HG03064 (cell line): ENCODE measurements around the gene SLC25A5.
"Not testable (repeated sequence)": the region's sequence is repeated elsewhere in the genome, so short reads cannot be mapped to it uniquely, and the experiment has no call there.

Experiments used
- ATAC-seq: cut with Tn5 transposase; IDR thresholded peaks from one replicate; pipeline ENCODE4 v1.9.1; 2021; ENCODE audit warnings: low read depth; ENCODE audit not compliant: unreplicated experiment

The SLC25A5 gene

DNA sequence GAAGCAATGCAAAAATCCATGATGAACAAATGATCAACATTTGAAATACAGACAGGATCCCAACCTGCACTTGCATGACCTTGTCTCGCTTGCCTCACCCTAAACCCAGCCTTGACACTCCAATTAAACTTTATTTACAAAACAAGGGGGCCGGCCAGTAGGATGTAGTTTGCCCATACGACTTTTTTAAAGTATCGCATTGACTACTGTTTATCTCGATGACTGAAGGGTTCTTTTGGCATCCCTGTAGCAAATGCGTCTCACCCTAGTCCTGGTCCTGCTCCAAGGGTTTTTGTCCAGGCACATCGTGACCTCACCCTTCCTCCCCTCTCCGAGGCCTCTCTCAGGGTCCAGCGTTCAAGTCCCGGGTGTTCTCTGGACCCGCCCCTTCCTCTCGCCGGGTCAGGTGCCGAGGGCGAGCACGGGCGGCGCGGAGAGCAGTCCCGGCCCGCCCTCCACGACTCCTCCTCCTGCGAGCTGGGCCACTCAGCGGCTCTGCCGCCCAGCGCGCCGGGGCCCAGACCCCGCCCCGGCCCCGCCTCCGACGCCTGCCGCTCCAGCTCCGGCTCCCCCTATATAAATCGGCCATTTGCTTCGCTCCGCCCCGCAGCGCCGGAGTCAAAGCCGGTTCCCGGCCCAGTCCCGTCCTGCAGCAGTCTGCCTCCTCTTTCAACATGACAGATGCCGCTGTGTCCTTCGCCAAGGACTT lies at the start of gene SLC25A5:
SLC25A5 (plus strand) TSS at position 603 of the 709 bp plus-strand sequence; CDS start at position 675, 72 bp downstream.
- peak; percentile 87 for ATAC-seq

DNA sequence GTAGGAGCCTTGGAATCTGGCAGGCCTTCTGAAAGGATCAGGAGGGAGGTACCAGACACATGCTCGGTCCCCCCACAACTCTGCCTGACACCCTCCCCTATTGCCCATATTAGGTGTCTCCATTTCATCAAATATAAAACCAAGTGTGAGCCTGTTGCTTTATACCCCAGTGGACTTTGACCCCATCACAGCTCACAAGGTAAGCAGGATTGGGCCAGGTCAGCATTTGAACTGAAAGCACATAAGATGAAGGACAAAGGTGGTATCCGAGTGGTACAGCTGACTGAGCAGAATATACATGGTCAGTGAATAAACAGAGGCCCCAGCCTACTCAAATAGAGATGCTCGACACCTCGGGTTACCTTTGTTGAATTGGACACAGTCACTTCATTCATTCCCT lies 49.1 kb upstream of the SLC25A5 start:
- no peak for ATAC-seq

DNA sequence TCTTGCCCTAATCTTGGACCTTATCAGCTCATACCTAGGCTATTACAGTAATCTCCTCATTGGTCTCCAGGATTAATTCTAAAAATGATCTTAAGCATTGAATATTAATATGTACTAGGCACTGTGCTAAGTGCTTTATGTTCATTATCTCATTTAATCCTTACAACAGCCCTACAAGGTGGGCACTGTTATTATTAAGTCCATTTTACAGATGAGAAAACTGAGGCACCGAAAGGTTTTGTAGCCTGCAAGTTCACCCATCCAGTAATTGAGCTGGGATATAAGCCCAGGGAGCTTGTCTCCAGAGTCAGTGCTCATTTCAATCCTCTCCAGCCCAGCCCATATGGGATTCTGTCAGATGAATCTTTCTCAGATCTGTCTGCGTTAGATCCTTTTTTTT lies 48.3 kb upstream of the SLC25A5 start:
- no peak for ATAC-seq

DNA sequence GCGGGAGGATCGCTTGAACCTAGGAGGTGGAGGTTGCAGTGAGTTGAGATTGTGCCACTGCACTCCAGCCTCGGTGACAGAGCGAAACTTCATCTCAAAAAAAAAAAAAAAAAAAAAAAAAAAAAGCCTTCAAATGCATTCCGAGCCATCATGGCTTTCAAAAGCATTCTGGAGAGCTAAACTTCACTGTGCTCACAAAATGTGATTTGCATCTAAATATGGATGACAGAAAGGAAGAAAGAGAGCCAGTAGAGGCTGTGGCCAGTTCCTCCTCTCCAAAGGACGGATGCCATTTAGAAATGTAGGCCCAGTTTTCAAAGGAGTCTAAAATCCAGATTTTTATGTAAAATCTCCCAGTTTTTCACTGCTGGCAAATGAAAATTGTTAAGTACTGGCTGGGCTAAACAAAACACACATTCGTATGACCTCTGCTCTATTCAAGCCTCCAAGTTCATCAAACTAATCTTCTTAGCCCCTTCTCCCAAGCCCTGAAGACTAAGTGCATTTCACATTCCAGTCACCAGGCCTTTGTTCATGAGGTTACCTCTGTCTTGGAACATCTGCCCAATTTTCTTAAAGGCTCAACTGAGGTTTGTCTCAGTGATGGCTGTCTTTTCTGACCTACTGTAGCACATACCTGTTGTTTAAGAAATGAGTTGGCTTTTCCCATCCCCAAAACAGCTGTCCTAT lies 47.1 kb upstream of the SLC25A5 start:
- ATAC-seq: no peak

DNA sequence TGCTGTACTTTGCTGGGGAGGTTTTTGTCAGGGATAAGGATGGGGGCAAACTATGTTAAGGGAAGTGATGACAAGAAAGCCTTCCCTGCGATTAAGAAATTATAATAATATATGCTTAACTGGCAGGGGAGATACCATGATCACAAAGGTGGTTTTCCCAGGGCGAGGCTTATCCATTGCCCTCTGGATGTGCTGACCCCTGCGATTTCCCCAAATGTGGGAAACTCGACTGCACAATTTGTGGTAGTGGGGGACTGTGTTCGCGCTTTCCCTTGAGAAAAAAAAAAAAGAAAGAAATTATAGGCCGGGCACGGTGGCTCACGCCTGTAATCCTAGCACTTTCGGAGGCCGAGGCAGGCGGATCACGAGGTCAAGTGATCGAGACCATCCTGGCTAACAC lies 44.6 kb upstream of the SLC25A5 start:
- no peak for ATAC-seq

DNA sequence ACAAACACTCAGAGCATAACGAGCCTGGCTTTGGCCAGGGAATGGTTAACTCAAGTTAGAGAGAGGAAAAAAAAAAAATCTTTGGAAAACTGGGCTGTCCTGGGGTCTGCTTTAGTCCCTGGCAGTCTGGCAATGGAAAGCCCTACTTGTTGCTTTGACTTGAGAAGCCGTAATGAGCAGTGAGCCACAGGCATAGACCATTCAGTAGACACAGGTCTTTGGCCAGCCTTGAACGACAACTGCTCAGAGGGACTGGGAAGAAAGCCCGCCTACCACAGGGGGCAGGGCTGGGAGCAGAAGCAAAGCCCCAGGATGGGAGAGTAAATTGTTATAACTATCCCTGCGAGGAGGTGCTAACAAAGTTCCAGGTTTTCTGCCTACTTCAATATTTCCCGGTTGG lies 43.2 kb upstream of the SLC25A5 start:
- ATAC-seq: no peak

DNA sequence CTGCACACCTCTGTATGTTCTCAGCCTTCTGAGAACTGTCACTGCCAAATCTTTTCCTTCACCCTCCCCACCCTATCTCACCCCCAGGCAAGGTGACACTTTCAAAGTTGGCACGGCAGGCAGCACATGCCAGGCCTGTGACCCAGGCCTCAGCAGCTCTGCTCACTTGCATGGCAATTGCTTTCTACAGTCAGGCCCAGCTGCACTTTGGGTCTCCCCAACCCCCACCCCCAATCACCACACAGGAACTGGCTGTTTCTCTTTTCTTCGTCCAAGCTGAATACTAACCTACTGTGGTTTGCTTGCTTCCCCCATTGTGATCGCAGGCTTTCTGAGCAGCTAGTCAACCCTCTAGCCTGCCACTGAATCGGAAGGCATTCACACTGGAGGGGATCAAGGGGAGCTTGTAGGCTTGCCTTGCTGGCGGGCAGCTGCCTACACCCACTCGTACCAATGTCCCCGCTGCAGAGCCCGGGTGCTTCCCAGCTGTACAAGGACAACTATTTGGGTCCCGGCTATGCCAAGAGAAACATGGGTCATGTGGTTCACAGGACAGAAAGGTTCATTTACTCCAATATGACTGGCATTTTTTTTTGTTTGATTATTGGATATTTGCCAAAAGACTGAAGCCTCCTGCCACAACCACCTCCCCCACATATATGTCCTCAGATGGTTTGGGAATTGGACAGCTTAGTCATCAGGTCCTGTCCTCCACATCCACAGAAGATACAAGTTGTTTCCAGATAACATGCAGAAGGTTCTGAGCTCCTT lies 41.0 kb upstream of the SLC25A5 start:
- ATAC-seq: peak; percentile 84

DNA sequence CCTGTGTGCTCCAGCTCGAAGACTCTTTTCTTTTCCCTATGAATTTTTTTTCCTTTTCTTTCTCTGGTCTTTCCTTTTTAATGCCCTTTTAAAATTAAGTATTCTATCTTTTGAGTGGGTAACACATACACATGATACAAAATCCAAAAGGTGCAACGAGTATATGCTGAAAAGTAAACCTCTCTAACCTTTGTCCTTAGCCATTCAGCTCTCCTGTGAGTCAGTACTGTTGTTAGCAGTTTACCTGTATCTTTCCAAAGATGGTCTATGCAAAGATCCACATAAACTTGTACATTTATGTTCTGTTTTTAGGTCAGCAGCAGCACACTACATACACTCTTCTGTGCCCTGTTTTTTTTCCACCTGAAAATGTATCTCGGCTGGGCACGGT lies 40.5 kb upstream of the SLC25A5 start:
- no peak for ATAC-seq

DNA sequence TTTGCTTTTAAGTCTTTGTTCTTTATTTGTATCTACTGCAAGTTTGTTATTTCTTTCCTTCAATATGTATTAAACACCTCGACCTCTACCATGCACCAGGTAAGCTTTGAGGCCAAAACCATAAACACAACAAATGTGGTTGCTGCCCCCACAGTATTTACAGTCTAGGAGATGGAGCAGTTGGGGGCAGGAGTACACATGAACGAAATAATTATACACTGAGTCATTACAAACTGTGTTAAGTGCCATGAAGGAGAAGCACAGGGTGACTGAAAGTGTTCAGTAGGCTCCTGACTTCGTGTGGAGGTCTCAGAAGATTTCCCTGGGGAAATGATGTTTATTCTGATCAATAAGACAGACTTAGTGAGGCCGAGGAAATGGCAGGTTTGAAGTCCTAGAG lies 38.8 kb upstream of the SLC25A5 start:
- ATAC-seq: no peak

DNA sequence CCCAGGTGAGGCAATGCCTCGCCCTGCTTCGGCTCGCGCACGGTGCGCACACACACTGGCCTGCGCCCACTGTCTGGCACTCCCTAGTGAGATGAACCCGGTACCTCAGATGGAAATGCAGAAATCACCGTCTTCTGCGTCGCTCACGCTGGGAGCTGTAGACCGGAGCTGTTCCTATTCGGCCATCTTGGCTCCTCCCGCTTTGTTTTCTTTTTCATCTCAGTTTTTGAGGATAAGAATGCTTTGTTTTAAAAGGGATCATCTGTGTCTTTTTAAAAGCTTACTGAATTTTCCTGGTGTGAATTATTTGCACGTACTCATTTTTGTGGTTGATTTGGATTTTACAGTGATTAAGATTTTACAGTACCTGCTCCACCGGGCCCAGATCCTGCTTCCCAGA lies 26.9 kb upstream of the SLC25A5 start:
- not testable (repeated sequence) for ATAC-seq

DNA sequence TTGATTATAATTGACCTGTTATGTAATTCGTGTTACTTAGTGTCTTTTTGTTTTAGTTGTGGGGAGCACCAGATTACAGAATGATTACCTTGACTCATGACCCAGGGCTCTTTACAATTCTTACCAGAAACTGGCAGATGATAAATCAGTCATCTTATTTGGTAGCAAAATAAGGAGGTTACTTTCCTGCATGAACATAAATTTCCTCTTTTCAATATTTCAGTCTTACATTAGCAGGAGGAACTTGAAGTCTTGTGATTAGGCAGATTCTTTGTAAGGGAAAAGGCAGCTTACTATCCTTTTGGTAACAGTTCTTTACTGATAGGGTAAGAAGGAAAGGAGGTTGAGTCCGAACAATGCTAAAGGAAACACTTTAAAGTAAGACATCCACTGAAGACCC lies 26.0 kb upstream of the SLC25A5 start:
- no peak for ATAC-seq

DNA sequence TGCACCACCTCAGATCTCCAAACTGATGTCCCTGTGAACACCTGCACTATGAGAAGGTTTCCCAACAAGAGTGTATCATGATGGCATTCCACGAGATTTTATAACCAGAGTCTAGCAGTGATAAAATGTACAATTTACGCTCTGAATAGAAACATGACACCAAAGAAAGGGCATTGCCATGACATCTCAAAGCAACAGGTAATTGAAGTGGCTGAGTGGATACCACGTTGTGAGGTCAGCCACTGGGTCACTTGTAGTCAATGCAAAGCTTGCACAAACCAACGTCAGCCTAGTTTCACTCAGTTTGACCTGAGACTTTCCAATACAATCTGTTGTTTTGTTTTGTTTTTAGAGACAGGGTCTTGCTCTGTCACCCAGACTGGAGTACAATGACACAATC lies 15.0 kb upstream of the SLC25A5 start:
- no peak for ATAC-seq

DNA sequence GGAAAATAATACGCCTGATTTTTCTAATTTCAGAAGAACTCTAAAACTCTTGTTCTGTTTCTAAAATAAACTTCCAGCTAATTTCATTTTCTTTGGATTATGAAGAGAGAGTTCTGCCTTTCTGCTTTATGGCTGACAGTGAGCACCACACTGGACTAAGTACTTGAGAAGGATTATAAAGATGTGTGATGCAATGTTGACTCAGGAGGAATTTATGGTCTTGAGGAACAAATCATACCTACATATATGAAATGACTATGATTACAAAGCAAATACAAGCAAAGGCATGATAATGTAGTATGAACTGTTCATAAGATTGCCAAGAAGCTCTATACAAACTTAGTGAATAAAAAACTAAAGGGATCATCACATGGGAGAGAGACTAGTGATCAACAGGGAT lies 13.0 kb upstream of the SLC25A5 start:
- no peak for ATAC-seq

DNA sequence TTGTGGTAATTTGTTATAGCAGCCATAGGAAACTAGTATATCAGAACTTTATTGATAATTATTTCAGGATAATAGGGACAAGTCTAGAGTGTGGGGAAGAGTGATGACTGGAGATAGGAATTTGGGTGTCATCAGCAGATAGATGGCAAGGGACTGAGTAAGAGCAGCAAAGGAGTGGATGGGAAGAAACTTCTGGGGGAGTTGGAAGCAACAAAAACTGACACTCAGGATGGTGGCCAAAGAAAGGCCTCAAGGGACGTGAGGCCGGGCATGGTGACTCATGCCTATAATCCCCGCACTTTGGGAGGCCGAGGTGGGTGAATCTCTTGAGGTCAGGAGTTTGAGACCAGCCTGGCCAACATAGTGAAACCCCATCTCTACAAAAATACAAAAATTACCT lies 9.1 kb upstream of the SLC25A5 start:
- no peak for ATAC-seq

DNA sequence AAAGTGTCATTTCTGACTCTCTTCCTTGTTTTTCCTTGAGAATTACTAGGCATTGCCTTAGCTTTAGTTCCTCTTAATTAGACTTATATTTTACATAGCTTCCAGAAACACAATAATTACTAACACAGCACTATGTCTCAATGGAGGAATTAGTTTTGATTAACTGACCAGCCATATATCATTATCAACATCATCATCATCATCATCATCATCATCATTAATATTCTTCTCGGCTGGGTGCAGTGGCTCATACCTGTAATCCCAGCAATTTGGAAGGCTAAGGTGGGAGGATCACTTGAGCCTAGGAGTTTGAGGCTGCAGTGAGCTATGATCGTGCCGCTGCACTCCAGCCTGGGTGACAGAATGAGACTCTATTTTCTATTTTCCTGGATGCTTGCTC lies 2.7 kb upstream of the SLC25A5 start:
- ATAC-seq: no peak

DNA sequence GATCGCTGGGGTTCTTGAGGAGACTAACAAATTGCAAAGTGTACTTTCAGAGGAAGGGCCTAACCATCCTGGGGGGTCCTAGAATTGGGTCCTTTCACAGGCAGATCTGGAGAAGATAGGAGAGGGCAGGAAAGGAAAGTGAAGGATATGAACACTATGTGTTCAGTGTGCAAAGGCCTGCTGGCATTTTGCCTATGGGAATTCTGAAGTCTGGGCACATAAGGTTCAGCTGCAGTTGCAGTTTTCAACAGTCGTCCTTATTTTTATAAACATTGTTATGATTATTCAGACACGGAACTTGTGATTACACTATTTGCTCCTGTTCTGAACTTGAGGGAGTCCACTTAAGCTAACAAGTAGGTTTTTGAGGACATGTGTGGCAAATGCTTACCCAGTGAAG lies 1.3 kb upstream of the SLC25A5 start:
- no peak for ATAC-seq

DNA sequence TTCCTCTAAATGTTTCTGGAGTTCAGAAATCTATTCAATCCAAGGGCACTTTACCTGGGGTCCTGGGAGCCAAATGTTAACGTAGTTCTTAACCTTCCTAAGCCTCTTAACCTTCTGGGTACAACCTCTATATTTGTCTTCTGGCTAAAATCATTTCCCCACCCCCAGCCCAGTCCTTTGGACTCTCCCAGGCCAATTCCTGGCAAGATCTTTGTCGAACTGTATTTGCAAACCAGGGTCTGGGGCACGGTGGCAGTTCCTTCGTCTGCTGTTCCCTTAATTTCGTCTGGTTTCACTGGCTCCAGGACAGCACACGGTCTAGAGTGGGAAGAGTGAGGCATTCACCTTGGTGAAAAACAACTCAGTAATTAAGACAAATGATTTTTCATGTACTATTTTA lies 811 bp upstream of the SLC25A5 start:
- ATAC-seq: no peak

DNA sequence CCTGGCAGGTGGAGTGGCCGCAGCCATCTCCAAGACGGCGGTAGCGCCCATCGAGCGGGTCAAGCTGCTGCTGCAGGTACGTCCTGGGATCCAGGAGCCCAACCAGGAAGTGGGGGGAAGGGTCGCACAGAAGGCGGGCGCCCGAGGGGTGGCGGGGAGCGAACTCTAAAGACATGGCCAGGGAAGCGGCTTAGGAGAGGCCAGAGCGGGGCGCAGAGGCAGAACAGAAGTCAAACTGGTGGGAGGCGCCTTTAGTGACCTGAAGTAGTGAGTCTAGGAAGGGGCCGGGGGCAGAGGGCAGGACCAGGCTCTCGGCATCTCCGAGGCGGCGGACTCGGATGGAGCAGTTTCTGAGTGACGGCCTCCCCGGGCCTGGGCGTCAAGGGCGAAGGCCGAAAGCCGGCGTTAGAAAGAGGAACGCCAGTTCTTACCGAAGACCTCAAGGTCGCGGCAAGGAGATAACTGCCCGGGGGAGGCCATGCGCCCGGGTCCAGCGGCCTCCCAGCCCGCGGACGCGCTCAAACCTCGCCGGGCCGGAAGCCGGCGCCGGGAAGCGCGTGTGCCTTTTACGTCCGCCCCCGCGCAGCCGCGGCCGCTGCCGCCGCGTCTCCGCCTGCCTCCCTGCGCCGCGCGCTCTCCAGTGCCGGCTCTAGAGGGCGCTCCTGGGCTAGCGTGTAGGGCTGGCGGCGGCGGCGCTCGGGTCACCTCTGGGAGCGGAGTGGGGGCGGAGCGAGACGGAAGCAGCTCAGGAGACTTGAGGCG lies 488 bp downstream of the SLC25A5 start:
- peak; percentile 68 for ATAC-seq

DNA sequence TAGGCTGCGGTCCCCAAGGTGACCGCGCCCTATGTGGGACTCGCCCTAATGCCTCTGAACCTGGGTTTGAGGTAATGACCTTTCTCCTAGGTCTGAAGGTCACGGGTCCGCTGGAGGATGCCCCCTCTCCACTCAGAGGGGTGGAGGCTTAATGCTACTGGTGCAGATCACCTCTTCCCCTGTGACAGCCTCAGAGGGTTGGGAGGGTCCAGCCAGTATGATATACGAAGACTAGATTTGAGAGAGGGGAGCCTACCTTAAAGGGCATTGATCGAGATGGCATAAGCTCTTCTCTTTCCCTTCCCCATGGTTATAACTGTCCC lies 1.0 kb downstream of the SLC25A5 start:
- no peak for ATAC-seq

DNA sequence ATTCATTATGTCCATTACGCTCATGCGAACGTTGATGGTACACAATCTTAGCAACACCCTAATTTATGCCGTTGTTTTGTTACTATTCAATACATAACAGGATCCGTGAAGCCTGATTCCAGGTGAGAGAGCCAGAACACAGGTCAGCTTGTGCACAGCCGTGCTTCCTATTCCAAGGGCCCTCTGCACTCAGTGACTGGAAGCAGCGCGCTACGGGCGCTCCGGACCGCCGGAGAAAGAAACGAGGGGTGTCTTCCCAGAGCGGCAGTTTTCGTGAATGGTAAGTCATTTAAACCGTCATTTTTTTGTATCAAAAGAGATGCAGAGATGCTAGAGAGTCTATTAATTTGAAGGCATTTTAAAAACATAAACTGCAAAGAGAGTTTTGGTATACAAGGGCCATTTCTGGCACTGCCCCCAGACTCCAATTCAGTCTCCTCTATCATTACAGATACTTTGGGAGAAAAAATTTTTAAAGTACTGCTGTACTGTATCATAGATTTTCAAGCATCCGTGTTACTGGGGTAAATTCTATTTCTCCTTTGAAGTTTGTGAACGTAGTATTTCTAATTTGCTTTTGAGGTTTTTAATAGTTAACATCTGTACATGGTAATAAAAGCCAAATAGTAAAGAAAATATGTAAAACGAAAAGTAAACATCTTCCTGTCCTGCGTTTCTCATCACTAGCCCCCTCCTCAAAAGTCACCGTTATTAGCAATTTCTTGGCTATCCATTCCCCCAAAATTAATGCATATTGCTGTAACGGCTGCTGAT lies 6.6 kb downstream of the SLC25A5 start:
- no peak for ATAC-seq
